ENCODE data around the gene CRTC3. TPM values are rescaled to one million over a fixed set of nuclear protein-coding genes. Genes with fewer than 3 reads are reported as not detected.
A peak's percentile ranks its signal among the peaks of the same experiment; 100 is the strongest.

Gene CRTC3
- 34.6 TPM for polyA plus RNA-seq (2012; ENCODE audit: insufficient read length, low read depth)

- peak; percentile 47 for TF ChIP-seq POLR2AphosphoS5 (IDR thresholded peaks at IDR 0.05; ENCODE audit: low read depth, low read length)
- no peak for TF ChIP-seq SIN3A (IDR thresholded peaks at IDR 0.05; ENCODE audit: borderline replicate concordance, insufficient read depth, low read length)
Observed at GRCh38 chr15:90529371-90530249, at the start of gene CRTC3. Gene CRTC3, plus strand, starts transcription at chr15:90529923. Its CDS starts 149 bp downstream, at chr15:90530072.

DNA sequence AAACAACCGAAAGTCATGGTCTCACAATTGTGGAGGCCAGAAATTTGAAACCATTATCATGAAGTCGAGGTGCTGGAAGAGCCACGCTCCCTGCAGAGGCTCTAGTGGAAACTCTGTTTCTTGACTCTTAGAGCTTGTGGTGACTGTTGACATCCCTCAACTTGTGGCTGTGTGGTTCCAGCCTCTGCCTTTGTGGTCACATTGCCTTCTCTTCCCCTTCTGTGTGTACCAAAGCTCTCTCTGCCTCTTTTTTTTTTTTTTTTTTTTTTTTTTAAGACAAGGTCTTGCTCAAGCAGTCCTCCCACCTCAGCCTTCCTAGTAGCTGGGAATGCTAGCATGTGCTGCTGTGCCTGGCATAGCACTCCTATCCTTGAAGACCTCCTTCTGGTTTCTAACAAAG is 48.7 kb upstream of the CRTC3 start:
- TF ChIP-seq SIN3A (IDR thresholded peaks at IDR 0.05; ENCODE audit: borderline replicate concordance, insufficient read depth, low read length): no peak
- no peak for TF ChIP-seq TAF1 (IDR thresholded peaks at IDR 0.05; ENCODE audit: borderline replicate concordance, insufficient read depth, low read length)
- no peak for TF ChIP-seq POLR2AphosphoS5 (IDR thresholded peaks at IDR 0.05; ENCODE audit: low read depth, low read length)
- TF ChIP-seq FOXP2 (optimal IDR thresholded peaks at IDR 0.05; ENCODE audit: borderline replicate concordance, extremely low read depth, extremely low read length, insufficient read depth): no peak
- TF ChIP-seq, protein P1, sequence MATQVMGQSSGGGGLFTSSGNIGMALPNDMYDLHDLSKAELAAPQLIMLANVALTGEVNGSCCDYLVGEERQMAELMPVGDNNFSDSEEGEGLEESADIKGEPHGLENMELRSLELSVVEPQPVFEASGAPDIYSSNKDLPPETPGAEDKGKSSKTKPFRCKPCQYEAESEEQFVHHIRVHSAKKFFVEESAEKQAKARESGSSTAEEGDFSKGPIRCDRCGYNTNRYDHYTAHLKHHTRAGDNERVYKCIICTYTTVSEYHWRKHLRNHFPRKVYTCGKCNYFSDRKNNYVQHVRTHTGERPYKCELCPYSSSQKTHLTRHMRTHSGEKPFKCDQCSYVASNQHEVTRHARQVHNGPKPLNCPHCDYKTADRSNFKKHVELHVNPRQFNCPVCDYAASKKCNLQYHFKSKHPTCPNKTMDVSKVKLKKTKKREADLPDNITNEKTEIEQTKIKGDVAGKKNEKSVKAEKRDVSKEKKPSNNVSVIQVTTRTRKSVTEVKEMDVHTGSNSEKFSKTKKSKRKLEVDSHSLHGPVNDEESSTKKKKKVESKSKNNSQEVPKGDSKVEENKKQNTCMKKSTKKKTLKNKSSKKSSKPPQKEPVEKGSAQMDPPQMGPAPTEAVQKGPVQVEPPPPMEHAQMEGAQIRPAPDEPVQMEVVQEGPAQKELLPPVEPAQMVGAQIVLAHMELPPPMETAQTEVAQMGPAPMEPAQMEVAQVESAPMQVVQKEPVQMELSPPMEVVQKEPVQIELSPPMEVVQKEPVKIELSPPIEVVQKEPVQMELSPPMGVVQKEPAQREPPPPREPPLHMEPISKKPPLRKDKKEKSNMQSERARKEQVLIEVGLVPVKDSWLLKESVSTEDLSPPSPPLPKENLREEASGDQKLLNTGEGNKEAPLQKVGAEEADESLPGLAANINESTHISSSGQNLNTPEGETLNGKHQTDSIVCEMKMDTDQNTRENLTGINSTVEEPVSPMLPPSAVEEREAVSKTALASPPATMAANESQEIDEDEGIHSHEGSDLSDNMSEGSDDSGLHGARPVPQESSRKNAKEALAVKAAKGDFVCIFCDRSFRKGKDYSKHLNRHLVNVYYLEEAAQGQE (IDR thresholded peaks at IDR 0.05; ENCODE audit: insufficient read depth in 1 of 2, low read depth in 2 of 2, low read length in 2 of 2): no peak

GRCh38 chr15:90482124-90483011 is 47.4 kb upstream of the CRTC3 start:
- TF ChIP-seq SIN3A (IDR thresholded peaks at IDR 0.05; ENCODE audit: borderline replicate concordance, insufficient read depth, low read length): no peak
- TF ChIP-seq, protein P1 (IDR thresholded peaks at IDR 0.05; ENCODE audit: insufficient read depth in 1 of 2, low read depth in 2 of 2, low read length in 2 of 2): no peak
- no peak for TF ChIP-seq POLR2AphosphoS5 (IDR thresholded peaks at IDR 0.05; ENCODE audit: low read depth, low read length)
- TF ChIP-seq TAF1 (IDR thresholded peaks at IDR 0.05; ENCODE audit: borderline replicate concordance, insufficient read depth, low read length): no peak
- TF ChIP-seq FOXP2 (optimal IDR thresholded peaks at IDR 0.05; ENCODE audit: borderline replicate concordance, extremely low read depth, extremely low read length, insufficient read depth): no peak

DNA sequence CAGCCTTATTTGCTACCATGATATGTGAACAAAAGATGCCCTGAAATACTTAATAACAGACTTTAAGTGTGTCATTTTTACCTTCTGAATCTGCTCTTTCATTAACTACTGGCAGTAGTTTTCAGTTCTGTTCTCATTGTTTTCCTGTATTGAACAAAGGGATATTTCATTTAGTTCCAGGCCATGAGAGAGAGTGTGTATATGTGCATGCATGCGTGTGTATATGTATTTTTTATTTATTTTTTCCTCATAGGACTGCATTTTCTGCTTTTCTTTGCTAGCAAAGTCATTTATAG is 46.8 kb upstream of the CRTC3 start:
- no peak for TF ChIP-seq FOXP2 (optimal IDR thresholded peaks at IDR 0.05; ENCODE audit: borderline replicate concordance, extremely low read depth, extremely low read length, insufficient read depth)
- TF ChIP-seq, protein P1 (IDR thresholded peaks at IDR 0.05; ENCODE audit: insufficient read depth in 1 of 2, low read depth in 2 of 2, low read length in 2 of 2): no peak

DNA sequence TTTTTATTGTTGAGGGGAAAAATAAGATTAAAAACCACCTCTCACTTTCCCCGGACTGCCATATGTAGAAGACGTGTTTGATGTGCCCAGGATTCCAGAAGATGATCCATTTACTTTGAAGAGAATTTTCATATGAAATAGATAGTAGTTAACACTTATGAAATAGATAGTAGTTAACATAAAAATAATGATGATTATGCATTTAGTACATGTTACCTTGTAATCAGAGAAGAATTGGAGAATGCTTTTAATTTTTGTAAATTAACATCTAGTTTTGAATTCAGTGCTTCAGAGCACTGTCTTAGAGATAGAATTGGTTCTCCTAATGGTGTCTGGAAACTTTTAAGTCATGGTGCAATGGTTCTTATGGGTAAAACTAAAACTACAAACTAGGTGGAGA is 46.1 kb upstream of the CRTC3 start:
- no peak for TF ChIP-seq TAF1 (IDR thresholded peaks at IDR 0.05; ENCODE audit: borderline replicate concordance, insufficient read depth, low read length)
- TF ChIP-seq, protein P1 (IDR thresholded peaks at IDR 0.05; ENCODE audit: insufficient read depth in 1 of 2, low read depth in 2 of 2, low read length in 2 of 2): no peak
- no peak for TF ChIP-seq POLR2AphosphoS5 (IDR thresholded peaks at IDR 0.05; ENCODE audit: low read depth, low read length)
- no peak for TF ChIP-seq SIN3A (IDR thresholded peaks at IDR 0.05; ENCODE audit: borderline replicate concordance, insufficient read depth, low read length)
- TF ChIP-seq FOXP2 (optimal IDR thresholded peaks at IDR 0.05; ENCODE audit: borderline replicate concordance, extremely low read depth, extremely low read length, insufficient read depth): no peak

All from PFSK-1 (cell line).